ENCODE data around the gene KCNJ18. TPM values are rescaled to one million over a fixed set of nuclear protein-coding genes. Genes with fewer than 3 reads are reported as not detected.

KCNJ18 gene
- total RNA-seq, result not detected in 2 replicates

DNA sequence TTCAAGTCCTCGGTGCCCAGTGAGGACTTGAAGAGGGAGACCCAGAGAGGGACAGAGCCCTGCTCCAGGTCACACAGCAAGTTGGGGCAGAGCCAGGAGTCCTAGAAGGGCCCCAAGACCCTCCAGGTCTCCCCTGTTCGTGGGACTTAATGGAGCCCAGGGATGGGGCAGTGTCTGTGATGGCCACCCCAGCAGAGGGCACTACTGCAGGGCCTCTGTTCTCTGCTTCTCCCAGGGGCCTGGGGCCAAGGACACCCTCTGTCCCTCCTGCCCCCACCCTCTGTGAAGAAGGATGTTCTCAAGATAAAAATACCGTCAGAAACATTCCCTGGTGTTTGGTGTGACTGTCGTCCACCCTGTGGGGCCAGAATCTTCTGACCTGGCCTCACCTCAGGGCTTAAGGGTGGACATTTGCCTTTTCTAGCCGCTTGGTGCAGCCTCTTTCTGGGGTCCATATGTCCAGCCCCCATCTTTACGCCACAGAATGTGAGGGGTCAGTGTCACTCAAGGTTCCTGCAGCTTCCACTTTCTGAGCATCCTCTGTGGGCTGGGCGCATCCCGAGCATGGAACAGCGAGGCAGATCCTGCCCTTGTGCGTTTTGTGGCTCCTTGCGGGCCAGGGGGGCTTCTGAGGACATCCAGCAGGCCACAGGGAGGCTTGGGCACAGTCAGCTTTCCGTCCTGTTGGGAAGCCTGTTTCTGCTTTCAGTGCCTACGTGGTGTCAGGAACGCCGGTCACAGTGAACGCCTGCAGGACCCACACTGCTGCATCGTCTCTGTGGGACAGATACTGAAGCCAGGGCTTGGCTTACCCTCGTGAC lies at the start of gene KCNJ18:
Gene KCNJ18, plus strand, starts transcription at position 641 of the 821 bp plus-strand sequence. CDS start 10,264 bp downstream, outside the sequence.

Measured in smooth muscle cell of trachea (primary cell).